Progenitor cell of endocrine pancreas (in vitro differentiated cells): Measurements from ENCODE around the gene EXO1. TPM values are rescaled to one million over a fixed set of nuclear protein-coding genes. Genes with fewer than 3 reads are reported as not detected.

ENCODE experiments used
- DNase-seq: peaks from one replicate; pipeline ENCODE4 v3.0.0; 2021; ENCODE audit warnings: low spot score; ENCODE audit not compliant: unreplicated experiment
- H3K27ac Mint-ChIP-seq: 2 replicates; pipeline ENCODE4 v1.8.0; 2021; ENCODE audit warnings: mild to moderate bottlenecking, moderate library complexity, mixed read lengths
- H3K27me3 Mint-ChIP-seq: 2 replicates; pipeline ENCODE4 v1.8.0; 2021; ENCODE audit warnings: mixed read lengths
- H3K36me3 Mint-ChIP-seq: 2 replicates; pipeline ENCODE4 v1.8.0; 2022; ENCODE audit warnings: mixed read lengths; ENCODE audit not compliant: insufficient read depth
- H3K4me1 Mint-ChIP-seq: 2 replicates; pipeline ENCODE4 v1.8.0; 2021; ENCODE audit warnings: low read depth, mixed read lengths
- H3K4me3 Mint-ChIP-seq: 2 replicates; pipeline ENCODE4 v1.8.0; 2021; ENCODE audit warnings: low read depth, mild to moderate bottlenecking, moderate library complexity, mixed read lengths
- H3K9me3 Mint-ChIP-seq: 2 replicates; pipeline ENCODE4 v1.8.0; 2021; ENCODE audit warnings: low read depth, mixed read lengths
- total RNA-seq: library from RNA; stranded (reverse); gene quantifications from 2 replicates; pipeline ENCODE4 v1.2.1, GENCODE V29; 2021
- TF ChIP-seq, protein P1 (sequence below): fragments of 200-600 bp; sonication (generic); IDR thresholded peaks from one replicate; pipeline ENCODE4 v1.5.0; 2021; ENCODE audit warnings: antibody characterized with exemption, mild to moderate bottlenecking; ENCODE audit not compliant: unreplicated experiment

Gene EXO1
- total RNA-seq, 1 donor from 2014 or later = 12.5 TPM

DNA sequence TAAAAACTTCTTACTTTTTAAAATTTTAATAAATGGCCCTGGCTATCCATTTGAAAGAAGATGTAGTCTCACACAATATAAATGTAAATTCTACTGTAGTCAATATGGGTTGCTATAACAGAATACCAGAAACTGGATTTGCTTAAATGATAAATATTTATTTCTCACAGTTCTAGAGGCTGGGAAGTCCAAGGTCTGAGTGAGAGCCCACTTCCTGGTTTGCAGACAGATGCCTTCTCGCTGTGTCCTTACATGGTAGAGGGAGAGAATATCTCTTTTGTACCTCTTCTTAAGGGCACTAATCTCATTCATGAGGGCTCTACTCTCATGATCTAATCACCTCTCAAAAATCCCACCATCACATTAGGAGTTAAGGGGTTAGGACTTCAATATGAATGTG, 35.2 kb downstream of the EXO1 start:
- Mint-ChIP-seq H3K9me3 (no peaks in the 10 kb centered on the region), H3K4me3 (no peak overlapping the region), H3K4me1 (no peaks in the 10 kb centered on the region), H3K36me3 (peaks cover 4% of the 10 kb centered on the region), H3K27me3 (no peaks in the 10 kb centered on the region), H3K27ac (no peak overlapping the region)
- TF ChIP-seq, protein P1, sequence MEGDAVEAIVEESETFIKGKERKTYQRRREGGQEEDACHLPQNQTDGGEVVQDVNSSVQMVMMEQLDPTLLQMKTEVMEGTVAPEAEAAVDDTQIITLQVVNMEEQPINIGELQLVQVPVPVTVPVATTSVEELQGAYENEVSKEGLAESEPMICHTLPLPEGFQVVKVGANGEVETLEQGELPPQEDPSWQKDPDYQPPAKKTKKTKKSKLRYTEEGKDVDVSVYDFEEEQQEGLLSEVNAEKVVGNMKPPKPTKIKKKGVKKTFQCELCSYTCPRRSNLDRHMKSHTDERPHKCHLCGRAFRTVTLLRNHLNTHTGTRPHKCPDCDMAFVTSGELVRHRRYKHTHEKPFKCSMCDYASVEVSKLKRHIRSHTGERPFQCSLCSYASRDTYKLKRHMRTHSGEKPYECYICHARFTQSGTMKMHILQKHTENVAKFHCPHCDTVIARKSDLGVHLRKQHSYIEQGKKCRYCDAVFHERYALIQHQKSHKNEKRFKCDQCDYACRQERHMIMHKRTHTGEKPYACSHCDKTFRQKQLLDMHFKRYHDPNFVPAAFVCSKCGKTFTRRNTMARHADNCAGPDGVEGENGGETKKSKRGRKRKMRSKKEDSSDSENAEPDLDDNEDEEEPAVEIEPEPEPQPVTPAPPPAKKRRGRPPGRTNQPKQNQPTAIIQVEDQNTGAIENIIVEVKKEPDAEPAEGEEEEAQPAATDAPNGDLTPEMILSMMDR = no peak
- no peak for DNase-seq

DNA sequence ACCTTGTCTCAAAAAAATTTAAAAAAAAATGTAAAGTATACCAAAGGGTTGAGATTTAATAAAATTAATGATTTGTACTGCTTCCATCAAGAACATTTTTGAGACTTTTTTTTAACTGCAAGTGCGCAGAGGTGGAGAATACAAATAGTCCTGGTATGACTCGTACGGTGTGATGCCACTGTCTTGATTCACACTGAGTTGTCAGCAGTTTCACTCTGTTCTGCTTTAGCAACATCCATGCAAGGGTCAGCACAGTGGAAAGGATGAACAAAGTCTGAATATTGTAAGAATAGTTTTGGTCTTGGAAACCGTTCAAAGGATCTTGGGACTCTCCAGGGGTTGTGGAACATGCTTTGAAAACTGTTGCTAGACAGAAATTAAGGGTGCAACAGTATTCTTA, 40.2 kb downstream of the EXO1 start:
- no peak overlapping the region for H3K27ac Mint-ChIP-seq
- no peaks in the 10 kb centered on the region for H3K4me1 Mint-ChIP-seq
- TF ChIP-seq, protein P1 = no peak
- H3K36me3 Mint-ChIP-seq = peaks cover 2% of the 10 kb centered on the region
- H3K9me3 Mint-ChIP-seq = no peaks in the 10 kb centered on the region
- H3K4me3 Mint-ChIP-seq = no peak overlapping the region
- H3K27me3 Mint-ChIP-seq = no peaks in the 10 kb centered on the region
- DNase-seq = no peak

DNA sequence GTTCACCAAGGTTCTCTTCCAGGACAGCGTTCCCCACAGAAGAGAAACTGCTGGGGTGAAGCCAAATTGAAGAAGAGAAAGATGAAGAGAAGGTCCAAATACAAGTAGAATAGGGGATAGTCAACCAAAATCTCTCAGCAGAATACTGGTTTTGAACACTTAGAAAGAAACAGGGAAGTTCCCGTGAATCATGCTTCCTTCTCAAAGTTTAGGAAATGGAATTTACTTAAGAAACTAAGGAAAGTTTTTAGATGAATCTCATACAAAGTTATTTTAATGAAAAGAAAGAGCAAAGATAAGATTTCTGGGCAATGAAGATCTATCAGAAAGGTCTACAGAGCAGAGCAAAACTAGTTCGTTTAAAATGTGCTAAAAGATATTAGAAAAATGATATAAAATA, 43.3 kb downstream of the EXO1 start:
- Mint-ChIP-seq H3K4me3 (no peak overlapping the region), H3K27me3 (no peaks in the 10 kb centered on the region), H3K36me3 (no peaks in the 10 kb centered on the region), H3K9me3 (no peaks in the 10 kb centered on the region), H3K4me1 (no peaks in the 10 kb centered on the region), H3K27ac (no peak overlapping the region)
- TF ChIP-seq, protein P1 = no peak
- no peak for DNase-seq

DNA sequence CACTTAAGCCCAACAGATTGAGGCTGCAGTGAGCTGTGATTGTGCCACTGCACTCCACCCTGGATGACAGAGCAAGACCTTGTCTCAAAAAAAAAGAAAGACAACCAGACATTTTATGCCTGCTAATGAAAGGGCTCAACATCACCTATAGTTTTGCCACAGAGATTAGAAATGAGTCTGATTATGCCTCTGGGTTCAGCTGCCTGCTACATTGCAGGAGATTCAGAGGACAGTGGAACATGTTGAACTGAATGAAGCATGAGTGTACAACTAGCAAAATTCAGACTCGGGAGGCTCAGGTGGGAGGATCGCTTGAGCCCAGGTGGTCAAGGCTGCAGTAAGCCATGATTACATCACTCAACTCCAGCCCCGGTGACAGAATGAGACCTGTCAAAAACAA, 46.0 kb downstream of the EXO1 start:
- H3K36me3 Mint-ChIP-seq = no peaks in the 10 kb centered on the region
- no peak for DNase-seq
- TF ChIP-seq, protein P1 = no peak
- H3K4me1 Mint-ChIP-seq = no peaks in the 10 kb centered on the region
- H3K9me3 Mint-ChIP-seq = no peaks in the 10 kb centered on the region
- no peak overlapping the region for H3K27ac Mint-ChIP-seq
- no peaks in the 10 kb centered on the region for H3K27me3 Mint-ChIP-seq
- H3K4me3 Mint-ChIP-seq = no peak overlapping the region

DNA sequence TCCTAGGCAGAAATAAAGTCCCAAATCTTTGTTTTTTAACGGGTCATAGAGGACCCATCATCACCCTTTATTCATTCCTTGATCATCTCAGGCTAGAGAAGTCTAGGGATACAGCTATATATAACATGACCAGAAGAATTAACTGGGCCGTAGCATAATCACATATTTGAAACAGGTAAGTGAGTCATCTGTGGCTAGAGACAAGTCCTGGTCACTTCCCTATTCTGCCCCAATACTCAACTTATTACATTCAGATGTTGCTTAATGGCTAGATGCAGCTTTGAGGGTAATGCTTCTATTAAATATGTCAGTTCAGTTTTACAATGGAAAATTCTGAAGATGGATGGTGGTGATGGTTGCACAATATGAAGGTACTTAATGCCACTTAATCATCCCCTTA, 47.0 kb downstream of the EXO1 start:
- H3K27me3 Mint-ChIP-seq = no peaks in the 10 kb centered on the region
- no peaks in the 10 kb centered on the region for H3K4me1 Mint-ChIP-seq
- no peak overlapping the region for H3K4me3 Mint-ChIP-seq
- TF ChIP-seq, protein P1 = no peak
- no peaks in the 10 kb centered on the region for H3K36me3 Mint-ChIP-seq
- DNase-seq = no peak
- H3K9me3 Mint-ChIP-seq = no peaks in the 10 kb centered on the region
- H3K27ac Mint-ChIP-seq = no peak overlapping the region
